ENCODE results near the gene MAT1A.
"Not testable (repeated sequence)": the region's sequence is repeated elsewhere in the genome, so short reads cannot be mapped to it uniquely, and the experiment has no call there.

DNA sequence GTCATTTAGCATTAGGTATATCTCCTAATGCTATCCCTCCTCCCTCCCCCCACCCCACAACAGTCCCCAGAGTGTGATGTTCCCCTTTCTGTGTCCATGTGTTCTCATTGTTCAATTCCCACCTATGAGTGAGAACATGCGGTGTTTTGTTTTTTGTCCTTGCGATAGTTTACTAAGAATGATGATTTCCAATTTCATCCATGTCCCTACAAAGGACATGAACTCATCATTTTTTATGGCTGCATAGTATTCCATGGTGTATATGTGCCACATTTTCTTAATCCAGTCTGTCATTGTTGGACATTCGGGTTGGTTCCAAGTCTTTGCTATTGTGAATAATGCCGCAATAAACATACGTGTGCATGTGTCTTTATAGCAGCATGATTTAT lies 66.4 kb downstream of the MAT1A start:
- TF ChIP-seq, protein P1, sequence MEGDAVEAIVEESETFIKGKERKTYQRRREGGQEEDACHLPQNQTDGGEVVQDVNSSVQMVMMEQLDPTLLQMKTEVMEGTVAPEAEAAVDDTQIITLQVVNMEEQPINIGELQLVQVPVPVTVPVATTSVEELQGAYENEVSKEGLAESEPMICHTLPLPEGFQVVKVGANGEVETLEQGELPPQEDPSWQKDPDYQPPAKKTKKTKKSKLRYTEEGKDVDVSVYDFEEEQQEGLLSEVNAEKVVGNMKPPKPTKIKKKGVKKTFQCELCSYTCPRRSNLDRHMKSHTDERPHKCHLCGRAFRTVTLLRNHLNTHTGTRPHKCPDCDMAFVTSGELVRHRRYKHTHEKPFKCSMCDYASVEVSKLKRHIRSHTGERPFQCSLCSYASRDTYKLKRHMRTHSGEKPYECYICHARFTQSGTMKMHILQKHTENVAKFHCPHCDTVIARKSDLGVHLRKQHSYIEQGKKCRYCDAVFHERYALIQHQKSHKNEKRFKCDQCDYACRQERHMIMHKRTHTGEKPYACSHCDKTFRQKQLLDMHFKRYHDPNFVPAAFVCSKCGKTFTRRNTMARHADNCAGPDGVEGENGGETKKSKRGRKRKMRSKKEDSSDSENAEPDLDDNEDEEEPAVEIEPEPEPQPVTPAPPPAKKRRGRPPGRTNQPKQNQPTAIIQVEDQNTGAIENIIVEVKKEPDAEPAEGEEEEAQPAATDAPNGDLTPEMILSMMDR (IDR thresholded peaks at IDR 0.05 in 8 of 11, conservative IDR thresholded peaks at IDR 0.05 in 3 of 11), result not testable (repeated sequence)
- TF ChIP-seq POLR2AphosphoS5 (IDR thresholded peaks at IDR 0.05), result not testable (repeated sequence)
